Sigmoid colon (tissue), 7 donors: ENCODE measurements around the gene ETAA1. TPM values are rescaled to one million over a fixed set of nuclear protein-coding genes. Genes with fewer than 3 reads are reported as not detected.

Experiments
- DNase-seq: peaks from one replicate; pipeline ENCODE4 v3.0.0-alpha.2; 2019
- H3K27ac ChIP-seq, 4 donors: fragments of 200-600 bp; sonication (generic); one replicate each; pipeline ENCODE4 v1.5.1; 2016 to 2019; ENCODE audit warnings: mild to moderate bottlenecking in 1 of 4
- H3K27me3 ChIP-seq, 3 donors: fragments of 200-600 bp; sonication (generic); one replicate each; pipeline ENCODE4 v1.5.1; 2019; ENCODE audit warnings: mild to moderate bottlenecking in 1 of 3
- H3K36me3 ChIP-seq, 4 donors: fragments of 200-600 bp; sonication (generic); one replicate each; pipeline ENCODE4 v1.5.1; 2016 to 2019
- H3K4me1 ChIP-seq, 4 donors: fragments of 200-600 bp; sonication (generic); one replicate each; pipeline ENCODE4 v1.5.1; 2017 to 2019
- H3K4me3 ChIP-seq, 4 donors: fragments of 200-600 bp; sonication (generic); one replicate each; pipeline ENCODE4 v1.5.1; 2017 to 2019; ENCODE audit warnings: mild to moderate bottlenecking in 2 of 4, moderate library complexity in 1 of 4
- H3K9me3 ChIP-seq, 4 donors: fragments of 200-600 bp in 3 of 4; sonication (generic) in 3 of 4; one replicate each; pipeline versions ENCODE4 v1.5.1 to v1.6.1; 2013 to 2019
- EP300 ChIP-seq, 4 donors: sonication (generic); formaldehyde crosslinking; IDR thresholded peaks; one replicate each; pipeline ENCODE4 v1.6.1; 2017; ENCODE audit warnings: antibody characterized with exemption in 4 of 4
- POLR2A ChIP-seq, 2 donors: fragments of 450-650 bp; IDR thresholded peaks; one replicate each; pipeline ENCODE4 v1.6.1; 2016; ENCODE audit warnings: antibody characterized with exemption in 2 of 2, mild to moderate bottlenecking in 2 of 2, moderate library complexity in 2 of 2
- POLR2AphosphoS5 ChIP-seq, 4 donors: sonication (generic); formaldehyde crosslinking; IDR thresholded peaks; one replicate each; pipeline ENCODE4 v1.6.1; 2017; ENCODE audit warnings: antibody characterized with exemption in 4 of 4
- WGBS, 2 donors: extraction: QIAGEN DNeasy Blood & Tissue Kit; methylation state at CpG; one replicate each; pipeline ENCODE4 v1.1.7; 2013; 5-methylcytosine and 5-hydroxymethylcytosine counted together
- intact Hi-C: fragments of 100-400 bp; cut with DNase I; formaldehyde crosslinking; loops from one replicate; pipeline ENCODE4 v1.15.1; 2023
- polyA plus RNA-seq, 3 donors: library from polyadenylated mRNA; stranded (reverse); fragments of 200-250 nt; gene quantifications; one replicate each; pipeline ENCODE4 v1.2.3, GENCODE V29; 2013
- total RNA-seq, 4 donors: library from RNA; depleted of rRNA; stranded (reverse); fragments of >200 nt; gene quantifications; one replicate each; pipeline ENCODE4 v1.1.0, GENCODE V29; 2016
- TF ChIP-seq, protein P1 (sequence below), 4 experiments: fragments of 450-650 bp in 3 of 4; fragments of 200-600 bp in 1 of 4; IDR thresholded peaks; one replicate each; pipeline ENCODE4 v1.5.1; 2016 to 2019; ENCODE audit warnings: antibody characterized with exemption in 4 of 4, mild to moderate bottlenecking in 3 of 4, moderate library complexity in 2 of 4
- donor health status: healthy with polysubstance abuse.
- donor health status: Bipolar disorder and iron deficiency.
- donor health status: healthy.

The ETAA1 gene
- total and polyA plus RNA-seq, 7 donors: 3.0 to 20.0 (median 12.1) TPM

DNA sequence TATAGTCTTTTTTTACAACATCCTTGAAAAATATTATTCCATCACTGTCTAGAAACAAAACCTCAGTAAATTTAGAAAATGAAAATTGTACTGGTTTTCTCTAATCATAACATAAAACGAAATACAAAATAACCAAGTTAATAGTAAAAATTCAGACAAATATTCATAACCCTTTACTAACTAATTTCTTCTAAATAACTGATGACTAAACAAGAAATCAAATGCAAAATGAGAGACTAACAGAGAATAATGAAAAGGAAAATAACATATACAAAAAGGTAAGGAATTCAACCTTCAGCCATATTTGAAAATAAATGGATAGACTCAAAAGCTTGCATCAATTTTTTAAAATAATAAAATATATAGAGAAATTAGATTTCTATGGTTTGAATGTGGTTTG, 18.6 kb upstream of the ETAA1 start:
- Histone ChIP-seq H3K36me3 (no peaks in the 10 kb centered on the region), H3K9me3 (no peaks in the 10 kb centered on the region), H3K27me3 (no peaks in the 10 kb centered on the region), H3K27ac (no peak overlapping the region), H3K4me1 (peaks cover 0 to 15% (median 10%) of the 10 kb centered on the region in 4 donors), H3K4me3 (no peak overlapping the region)
- WGBS, 2 donors: 89 to 94% methylated on average over 1 of the region's 1 CpG
- intact Hi-C loops: no loop called here
- TF ChIP-seq POLR2AphosphoS5 (IDR thresholded peaks at IDR 0.05) (no peak), POLR2A (IDR thresholded peaks at IDR 0.05) (no peak), EP300 (IDR thresholded peaks at IDR 0.05) (no peak)
- TF ChIP-seq, protein P1, sequence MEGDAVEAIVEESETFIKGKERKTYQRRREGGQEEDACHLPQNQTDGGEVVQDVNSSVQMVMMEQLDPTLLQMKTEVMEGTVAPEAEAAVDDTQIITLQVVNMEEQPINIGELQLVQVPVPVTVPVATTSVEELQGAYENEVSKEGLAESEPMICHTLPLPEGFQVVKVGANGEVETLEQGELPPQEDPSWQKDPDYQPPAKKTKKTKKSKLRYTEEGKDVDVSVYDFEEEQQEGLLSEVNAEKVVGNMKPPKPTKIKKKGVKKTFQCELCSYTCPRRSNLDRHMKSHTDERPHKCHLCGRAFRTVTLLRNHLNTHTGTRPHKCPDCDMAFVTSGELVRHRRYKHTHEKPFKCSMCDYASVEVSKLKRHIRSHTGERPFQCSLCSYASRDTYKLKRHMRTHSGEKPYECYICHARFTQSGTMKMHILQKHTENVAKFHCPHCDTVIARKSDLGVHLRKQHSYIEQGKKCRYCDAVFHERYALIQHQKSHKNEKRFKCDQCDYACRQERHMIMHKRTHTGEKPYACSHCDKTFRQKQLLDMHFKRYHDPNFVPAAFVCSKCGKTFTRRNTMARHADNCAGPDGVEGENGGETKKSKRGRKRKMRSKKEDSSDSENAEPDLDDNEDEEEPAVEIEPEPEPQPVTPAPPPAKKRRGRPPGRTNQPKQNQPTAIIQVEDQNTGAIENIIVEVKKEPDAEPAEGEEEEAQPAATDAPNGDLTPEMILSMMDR (IDR thresholded peaks at IDR 0.05): no peak
- no peak for DNase-seq

DNA sequence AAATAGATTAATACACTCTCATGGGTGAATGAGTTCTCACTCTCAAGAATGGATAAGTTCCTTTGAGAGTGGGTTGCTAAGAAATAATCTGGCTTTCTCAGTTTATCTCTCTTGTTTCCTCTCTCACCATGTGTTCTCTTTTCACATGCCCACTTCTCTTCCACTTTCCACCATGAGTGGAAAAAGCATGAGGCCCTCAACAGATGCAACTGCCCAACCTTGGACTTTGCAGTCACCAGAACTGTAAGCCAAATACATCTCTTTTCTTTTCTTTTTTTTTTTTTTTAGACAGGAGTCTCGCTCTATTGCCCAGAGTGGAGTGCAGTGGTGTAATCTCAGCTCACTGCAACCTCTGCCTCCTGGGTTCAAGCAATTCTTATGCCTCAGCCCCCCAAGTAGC, 18.1 kb upstream of the ETAA1 start:
- WGBS, 2 donors: 95 to 98% methylated on average over 1 of the region's 1 CpG
- H3K9me3 ChIP-seq: no peaks in the 10 kb centered on the region
- H3K27ac ChIP-seq: no peak overlapping the region
- TF ChIP-seq EP300 (IDR thresholded peaks at IDR 0.05) (no peak), POLR2AphosphoS5 (IDR thresholded peaks at IDR 0.05) (no peak), POLR2A (IDR thresholded peaks at IDR 0.05) (no peak)
- TF ChIP-seq, protein P1 (IDR thresholded peaks at IDR 0.05): no peak
- H3K4me1 ChIP-seq: peaks cover 0 to 15% (median 10%) of the 10 kb centered on the region in 4 donors
- H3K4me3 ChIP-seq: no peak overlapping the region
- DNase-seq: no peak
- no peaks in the 10 kb centered on the region for H3K36me3 ChIP-seq
- H3K27me3 ChIP-seq: no peaks in the 10 kb centered on the region
- intact Hi-C loops: no loop called here

DNA sequence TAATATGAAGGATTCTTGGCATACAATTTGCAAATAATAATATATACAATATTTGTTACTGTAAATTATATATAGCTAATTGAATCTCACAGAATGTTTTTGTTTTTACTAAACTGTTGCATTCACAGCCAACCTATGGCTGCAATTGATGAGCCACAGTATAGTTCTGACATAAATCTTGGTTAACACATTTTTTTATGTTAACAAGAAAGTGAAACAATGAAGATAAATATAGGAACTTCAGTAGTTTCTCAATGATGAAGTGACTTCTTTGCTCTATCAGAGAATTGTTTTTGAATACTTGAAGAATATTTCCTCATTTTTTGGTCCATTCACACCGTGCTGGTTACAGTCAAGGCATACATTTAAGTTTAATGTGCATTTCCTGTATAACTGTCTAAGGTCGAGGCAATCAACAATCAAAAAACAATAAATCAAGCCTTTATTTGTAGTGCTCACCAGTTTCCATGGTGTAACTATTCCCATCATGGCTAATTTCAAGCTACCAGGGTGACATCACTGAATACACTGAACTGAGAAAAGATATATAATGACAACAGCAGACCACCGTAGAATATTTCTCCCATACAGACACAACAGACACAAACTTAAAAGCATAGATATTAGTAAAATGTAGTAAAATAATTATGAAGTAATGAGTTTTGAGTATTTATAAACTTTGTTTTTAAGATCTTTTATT, 12.9 kb upstream of the ETAA1 start:
- intact Hi-C loops: no loop called here
- 43 to 67% methylated on average over 3 of the region's 3 CpGs for WGBS, 2 donors

DNA sequence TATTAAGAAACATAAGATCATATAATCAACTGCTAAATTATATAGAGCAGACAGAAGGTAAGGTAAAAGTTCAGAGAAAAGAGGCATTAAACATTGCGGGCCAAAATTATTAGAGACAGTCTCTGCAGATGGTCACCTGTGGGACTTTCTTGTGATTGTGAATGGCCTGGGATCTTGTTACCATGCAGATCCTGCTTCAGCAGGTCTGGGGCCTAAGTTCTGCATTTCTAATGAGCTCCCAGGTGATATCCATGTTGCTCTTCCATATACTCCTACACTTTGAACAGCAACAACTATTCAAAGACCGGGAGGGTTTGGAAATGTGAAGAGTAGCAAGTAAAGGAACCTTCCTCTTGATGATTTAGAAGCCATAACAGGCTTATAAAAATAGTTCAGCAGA, 8.5 kb upstream of the ETAA1 start:
- Histone ChIP-seq H3K27me3 (no peaks in the 10 kb centered on the region), H3K4me1 (peaks cover 0 to 19% (median 17%) of the 10 kb centered on the region in 4 donors), H3K27ac (peak overlapping the region in 3 of 4 donors; percentile 36 to 76 (median 54)), H3K9me3 (no peaks in the 10 kb centered on the region), H3K36me3 (no peaks in the 10 kb centered on the region), H3K4me3 (no peak overlapping the region)
- intact Hi-C loops: no loop called here
- WGBS, 2 donors: 91 to 97% methylated on average over 2 of the region's 2 CpGs
- TF ChIP-seq EP300 (IDR thresholded peaks at IDR 0.05): no peak
- TF ChIP-seq POLR2A (IDR thresholded peaks at IDR 0.05): no peak
- TF ChIP-seq POLR2AphosphoS5 (IDR thresholded peaks at IDR 0.05): no peak
- TF ChIP-seq, protein P1 (IDR thresholded peaks at IDR 0.05): no peak
- no peak for DNase-seq

More for the DNA sequence above, 12.9 kb upstream of the ETAA1 start:
- H3K4me1 ChIP-seq: peaks cover 0 to 8% (median 7%) of the 10 kb centered on the region in 4 donors
- TF ChIP-seq POLR2A (IDR thresholded peaks at IDR 0.05): no peak
- TF ChIP-seq POLR2AphosphoS5 (IDR thresholded peaks at IDR 0.05): no peak
- no peak for DNase-seq
- no peaks in the 10 kb centered on the region for H3K9me3 ChIP-seq
- no peak overlapping the region for H3K27ac ChIP-seq
- no peak overlapping the region for H3K4me3 ChIP-seq
- no peaks in the 10 kb centered on the region for H3K27me3 ChIP-seq
- no peaks in the 10 kb centered on the region for H3K36me3 ChIP-seq

DNA sequence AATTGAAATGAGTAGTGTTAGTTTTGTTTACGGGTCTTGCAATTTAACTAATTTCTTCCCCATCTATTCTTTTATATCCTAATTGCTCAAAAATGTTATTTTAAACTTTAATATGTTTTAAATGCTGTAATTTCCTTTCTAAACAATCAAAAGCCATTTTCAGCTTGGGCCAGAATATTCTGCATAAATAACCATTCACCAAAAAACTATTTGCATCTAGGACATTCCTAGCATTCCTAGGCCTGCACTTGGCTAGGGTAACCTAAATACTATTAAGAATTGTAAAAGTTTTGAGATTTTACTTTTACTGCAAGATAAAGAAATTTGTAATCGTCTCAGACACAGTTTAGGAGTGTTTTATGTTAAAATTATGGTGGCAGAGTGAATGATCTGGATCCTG, 7.8 kb upstream of the ETAA1 start:
- TF ChIP-seq POLR2A (IDR thresholded peaks at IDR 0.05) (no peak), EP300 (IDR thresholded peaks at IDR 0.05) (no peak), POLR2AphosphoS5 (IDR thresholded peaks at IDR 0.05) (no peak)
- TF ChIP-seq, protein P1 (IDR thresholded peaks at IDR 0.05): no peak
- intact Hi-C loops: no loop called here
- Histone ChIP-seq H3K36me3 (no peaks in the 10 kb centered on the region), H3K9me3 (no peaks in the 10 kb centered on the region), H3K4me3 (no peak overlapping the region), H3K4me1 (peaks cover 0 to 19% (median 17%) of the 10 kb centered on the region in 4 donors), H3K27me3 (no peaks in the 10 kb centered on the region), H3K27ac (peak overlapping the region; percentile 9 to 76 (median 45))
- WGBS, 2 donors: 75 to 78% methylated on average over 2 of the region's 2 CpGs
- no peak for DNase-seq
